ENCODE data around the gene SLC11A2. TPM values are rescaled to one million over a fixed set of nuclear protein-coding genes. Genes with fewer than 3 reads are reported as not detected.

The SLC11A2 gene
- total and polyA plus RNA-seq, 2 experiments from 2014 or later: 19.4 to 48.9 TPM

GRCh38 chr12:51008329-51009055 lies 17.7 kb downstream of the SLC11A2 start:
- Histone ChIP-seq H3K4me1 (ENCODE audit: insufficient read depth) (peaks cover 16% of the 10 kb centered on the region), H3K27me3 (ENCODE audit: insufficient read depth) (no peaks in the 10 kb centered on the region), H3K27ac (ENCODE audit: low read depth) (no peak overlapping the region), H3K4me3 (no peak overlapping the region), H3K36me3 (ENCODE audit: insufficient read depth) (no peaks in the 10 kb centered on the region), H4K20me1 (replicated peaks; ENCODE audit: insufficient read depth) (peaks cover 3% of the 10 kb centered on the region), H3F3A (replicated peaks; ENCODE audit: low read depth) (no peaks in the 10 kb centered on the region), H3K9me2 (ENCODE audit: insufficient read depth) (no peaks in the 10 kb centered on the region), H3K4me2 (peak overlapping the region; percentile 28; the same call in 1 of the 2 replicates), H2AFZ (no peak overlapping the region), H3K79me2 (replicated peaks; ENCODE audit: insufficient read depth) (peaks cover 53% of the 10 kb centered on the region)
- DNase-seq (ENCODE audit: low spot score): no peak
- H3K4me1 Mint-ChIP-seq: peaks cover 36% of the 10 kb centered on the region
- TF ChIP-seq ETS1 (IDR thresholded peaks at IDR 0.05) (no peak), CREB1 (CRISPR knock-in tag; IDR thresholded peaks at IDR 0.05; ENCODE audit: low read depth) (no peak), STAT1 (IDR thresholded peaks at IDR 0.05; ENCODE audit: unreplicated experiment) (no peak), POLR2AphosphoS5 (IDR thresholded peaks at IDR 0.05; ENCODE audit: low read depth) (no peak), ZNF462 (CRISPR knock-in tag; IDR thresholded peaks at IDR 0.05) (no peak), EZH2phosphoT487 (IDR thresholded peaks at IDR 0.05; ENCODE audit: unreplicated experiment) (no peak), JUNB (IDR thresholded peaks at IDR 0.05; ENCODE audit: unreplicated experiment) (no peak), CTCF (conservative IDR thresholded peaks at IDR 0.05; ENCODE audit: low read depth in 2 of 2) (no peak), ZNF114 (CRISPR knock-in tag; IDR thresholded peaks at IDR 0.05) (no peak), NANOG (IDR thresholded peaks at IDR 0.05; ENCODE audit: borderline replicate concordance) (no peak), EZH2 (IDR thresholded peaks at IDR 0.05; ENCODE audit: low read depth, unreplicated experiment) (no peak), ZNF331 (CRISPR knock-in tag; IDR thresholded peaks at IDR 0.05; ENCODE audit: low read depth) (no peak), REST (IDR thresholded peaks at IDR 0.05; ENCODE audit: unreplicated experiment) (no peak)
- H3K9me3 Mint-ChIP-seq: no peaks in the 10 kb centered on the region; the same call in 1 of the 3 replicates
- H3K27ac Mint-ChIP-seq: peak overlapping the region; percentile 56; the same call in 1 of the 2 replicates
- ATAC-seq: no peak
- peaks cover 16% of the 10 kb centered on the region for H3K27me3 Mint-ChIP-seq (ENCODE audit: insufficient read depth, low read depth, poor library complexity)
- no peak overlapping the region for H3K4me3 Mint-ChIP-seq
- H3K36me3 Mint-ChIP-seq (ENCODE audit: low read depth): peaks cover 44% of the 10 kb centered on the region

Data from GM23338 (cell line).